Panc1 (cell line): Measurements from ENCODE around the gene GNAZ. TPM values are rescaled to one million over a fixed set of nuclear protein-coding genes. Genes with fewer than 3 reads are reported as not detected.

Experiments used
- ATAC-seq: fragments of 200-7000 bp; cut with Tn5 transposase; 2 replicates; pipeline ENCODE4 v1.9.1; 2020; ENCODE audit warnings: mild to moderate bottlenecking, moderate library complexity
- BruUV-seq: library from RNA; stranded (reverse); fragments of 400-500 nt; replicated peaks from 2 replicates; lab custom pipeline; 2021; lab: Mats Ljungman, UMichigan
- CTCF ChIA-PET: fragments of 300-600 bp; sonication (Branson Sonifier 250); formaldehyde crosslinking; loops from one replicate; lab custom pipeline; 2022; ENCODE audit warnings: antibody characterized with exemption; lab: Charles Lee
- POLR2A ChIA-PET: fragments of 300-600 bp; sonication (Branson Sonifier 250); formaldehyde crosslinking; loops from one replicate; lab custom pipeline; 2022; ENCODE audit warnings: antibody characterized with exemption; lab: Charles Lee
- DNase-seq: peaks from one replicate; pipeline ENCODE4 v3.0.0-alpha.2; 2010; ENCODE audit warnings: low read depth, low spot score
- H3K27ac ChIP-seq: 2 replicates; pipeline ENCODE4 v1.5.1; 2011; ENCODE audit warnings: mild to moderate bottlenecking, low read length, inconsistent platforms
- H3K27me3 ChIP-seq: fragments of 200-500 bp; sonication (Bioruptor generic); 2 replicates; pipeline ENCODE4 v1.6.0; 2014; ENCODE audit warnings: low read length, inconsistent platforms; ENCODE audit not compliant: control insufficient read depth, insufficient read depth
- H3K36me3 ChIP-seq: fragments of 200-500 bp; sonication (Bioruptor generic); 2 replicates; pipeline ENCODE4 v1.5.1; 2014; ENCODE audit warnings: inconsistent platforms, mild to moderate bottlenecking, low read length, moderate library complexity; ENCODE audit not compliant: control insufficient read depth, insufficient read depth
- H3K4me1 ChIP-seq: 2 replicates; pipeline ENCODE4 v1.5.1; 2011; ENCODE audit warnings: inconsistent platforms, mild to moderate bottlenecking, low read length, moderate library complexity; ENCODE audit not compliant: control insufficient read depth, insufficient read depth
- H3K4me3 ChIP-seq, 2 experiments: 2 replicates each; pipeline ENCODE4 v1.5.1; 2011 to 2012; ENCODE audit warnings: low read depth in 2 of 2, low read length in 2 of 2, mild to moderate bottlenecking in 2 of 2, inconsistent platforms in 1 of 2, moderate library complexity in 1 of 2
- H3K9me3 ChIP-seq: fragments of 200-500 bp; sonication (Bioruptor generic); 2 replicates; pipeline ENCODE4 v1.5.1; 2014; ENCODE audit warnings: low read depth, mild to moderate bottlenecking, inconsistent platforms, low read length, moderate library complexity; ENCODE audit not compliant: control insufficient read depth, insufficient read depth
- POLR2AphosphoS5 ChIP-seq: IDR thresholded peaks from 2 replicates; pipeline ENCODE4 v1.6.1; 2012; ENCODE audit warnings: mild to moderate bottlenecking, low read depth, low read length, moderate library complexity
- SIN3A ChIP-seq: IDR thresholded peaks from 2 replicates; pipeline ENCODE4 v1.6.1; 2012; ENCODE audit warnings: low read depth, mild to moderate bottlenecking, low read length, moderate library complexity, borderline replicate concordance; ENCODE audit not compliant: insufficient read depth
- TCF7L2 ChIP-seq: IDR thresholded peaks from 2 replicates; pipeline ENCODE4 v1.6.1; 2011; ENCODE audit warnings: mild to moderate bottlenecking, low read depth, low read length, inconsistent platforms
- in situ Hi-C: cut with HindIII; loops from 2 replicates; pipeline ENCODE4 v1.10.0; 2016; ENCODE audit warnings: low sequenced_read_pairs, low pct_unique_long_range_greater_than_20kb
- intact Hi-C: fragments of 100-400 bp; cut with micrococcal nuclease; formaldehyde crosslinking; loops from one replicate; pipeline ENCODE4 v1.10.0; 2022; ENCODE audit not compliant: unreplicated experiment
- total RNA-seq: library from RNA; stranded (reverse); gene quantifications from one replicate; pipeline ENCODE4 v1.2.1, GENCODE V29; 2021; ENCODE audit not compliant: unreplicated experiment
- TF ChIP-seq, protein P1 (sequence below): fragments of 450-650 bp; IDR thresholded peaks from 2 replicates; pipeline ENCODE4 v1.5.1; 2017; ENCODE audit warnings: mild to moderate bottlenecking
- TF ChIP-seq, protein P2 (sequence below), 2 experiments: IDR thresholded peaks; 2 replicates each; pipeline ENCODE4 v1.6.1; 2011 to 2012; ENCODE audit warnings: low read depth in 2 of 2, control low read depth in 1 of 2, low read length in 1 of 2, mild to moderate bottlenecking in 1 of 2, moderate library complexity in 1 of 2; ENCODE audit not compliant: insufficient read depth in 1 of 2

The GNAZ gene
- total RNA-seq, 1 experiment from 2014 or later, result 11.9 TPM

DNA sequence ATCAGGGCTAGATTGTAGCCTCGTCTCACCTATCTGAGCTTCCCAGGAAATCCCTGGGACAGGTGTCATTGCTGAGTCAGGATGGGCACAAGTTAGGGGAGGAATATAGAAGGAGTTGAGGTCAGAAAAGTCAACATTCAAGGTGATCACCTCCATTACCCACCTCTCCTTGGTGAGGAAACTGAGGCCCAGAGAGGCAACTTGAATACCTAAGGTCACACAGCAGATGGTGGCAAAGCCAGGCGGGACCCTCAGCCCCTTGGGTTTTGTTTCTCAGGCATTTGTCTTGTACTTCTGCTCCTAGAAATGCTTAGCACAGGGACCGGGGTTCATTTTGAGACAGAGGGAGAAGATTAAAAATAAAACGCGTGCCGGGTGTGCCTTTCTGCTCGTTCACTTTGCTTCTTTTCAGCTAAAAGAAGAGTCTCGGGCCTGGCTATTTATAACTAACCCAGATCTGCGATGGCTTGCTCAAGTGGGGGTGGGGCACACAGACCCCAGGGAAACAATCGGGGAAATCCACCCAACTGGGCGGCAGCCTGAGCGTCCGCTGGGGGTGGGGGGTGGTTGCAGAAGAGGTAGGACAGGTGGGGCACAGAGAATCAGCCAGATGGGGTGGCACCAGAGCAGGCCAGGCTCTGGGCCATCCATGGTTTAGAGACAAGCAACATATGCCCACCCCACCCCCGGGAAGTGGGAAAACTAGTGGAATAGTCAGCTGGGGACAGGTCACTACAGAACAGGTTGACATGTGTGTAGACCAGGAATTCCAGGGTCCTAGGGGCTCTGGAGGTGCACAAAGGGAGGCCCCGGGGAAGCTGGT is 3.9 kb upstream of the GNAZ start:
- H3K9me3 ChIP-seq, result no peaks in the 10 kb centered on the region
- no TSS peak for BruUV-seq
- no peaks in the 10 kb centered on the region for H3K4me1 ChIP-seq
- no peak overlapping the region for H3K4me3 ChIP-seq
- H3K27me3 ChIP-seq, result no peaks in the 10 kb centered on the region
- intact Hi-C loops (no loop called here), in situ Hi-C loops (no loop called here)
- DNase-seq (no peak), ATAC-seq (no peak)
- POLR2A ChIA-PET, result interaction anchor here (0.7 kb wide), 1 partner anchor 281 kb away, joined by 4 read pairs; no protein-coding TSS in a partner anchor
- no peaks in the 10 kb centered on the region for H3K36me3 ChIP-seq
- TF ChIP-seq, protein P1, sequence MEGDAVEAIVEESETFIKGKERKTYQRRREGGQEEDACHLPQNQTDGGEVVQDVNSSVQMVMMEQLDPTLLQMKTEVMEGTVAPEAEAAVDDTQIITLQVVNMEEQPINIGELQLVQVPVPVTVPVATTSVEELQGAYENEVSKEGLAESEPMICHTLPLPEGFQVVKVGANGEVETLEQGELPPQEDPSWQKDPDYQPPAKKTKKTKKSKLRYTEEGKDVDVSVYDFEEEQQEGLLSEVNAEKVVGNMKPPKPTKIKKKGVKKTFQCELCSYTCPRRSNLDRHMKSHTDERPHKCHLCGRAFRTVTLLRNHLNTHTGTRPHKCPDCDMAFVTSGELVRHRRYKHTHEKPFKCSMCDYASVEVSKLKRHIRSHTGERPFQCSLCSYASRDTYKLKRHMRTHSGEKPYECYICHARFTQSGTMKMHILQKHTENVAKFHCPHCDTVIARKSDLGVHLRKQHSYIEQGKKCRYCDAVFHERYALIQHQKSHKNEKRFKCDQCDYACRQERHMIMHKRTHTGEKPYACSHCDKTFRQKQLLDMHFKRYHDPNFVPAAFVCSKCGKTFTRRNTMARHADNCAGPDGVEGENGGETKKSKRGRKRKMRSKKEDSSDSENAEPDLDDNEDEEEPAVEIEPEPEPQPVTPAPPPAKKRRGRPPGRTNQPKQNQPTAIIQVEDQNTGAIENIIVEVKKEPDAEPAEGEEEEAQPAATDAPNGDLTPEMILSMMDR, result no peak
- TF ChIP-seq SIN3A (no peak), POLR2AphosphoS5 (no peak), TCF7L2 (no peak)
- TF ChIP-seq, protein P2, sequence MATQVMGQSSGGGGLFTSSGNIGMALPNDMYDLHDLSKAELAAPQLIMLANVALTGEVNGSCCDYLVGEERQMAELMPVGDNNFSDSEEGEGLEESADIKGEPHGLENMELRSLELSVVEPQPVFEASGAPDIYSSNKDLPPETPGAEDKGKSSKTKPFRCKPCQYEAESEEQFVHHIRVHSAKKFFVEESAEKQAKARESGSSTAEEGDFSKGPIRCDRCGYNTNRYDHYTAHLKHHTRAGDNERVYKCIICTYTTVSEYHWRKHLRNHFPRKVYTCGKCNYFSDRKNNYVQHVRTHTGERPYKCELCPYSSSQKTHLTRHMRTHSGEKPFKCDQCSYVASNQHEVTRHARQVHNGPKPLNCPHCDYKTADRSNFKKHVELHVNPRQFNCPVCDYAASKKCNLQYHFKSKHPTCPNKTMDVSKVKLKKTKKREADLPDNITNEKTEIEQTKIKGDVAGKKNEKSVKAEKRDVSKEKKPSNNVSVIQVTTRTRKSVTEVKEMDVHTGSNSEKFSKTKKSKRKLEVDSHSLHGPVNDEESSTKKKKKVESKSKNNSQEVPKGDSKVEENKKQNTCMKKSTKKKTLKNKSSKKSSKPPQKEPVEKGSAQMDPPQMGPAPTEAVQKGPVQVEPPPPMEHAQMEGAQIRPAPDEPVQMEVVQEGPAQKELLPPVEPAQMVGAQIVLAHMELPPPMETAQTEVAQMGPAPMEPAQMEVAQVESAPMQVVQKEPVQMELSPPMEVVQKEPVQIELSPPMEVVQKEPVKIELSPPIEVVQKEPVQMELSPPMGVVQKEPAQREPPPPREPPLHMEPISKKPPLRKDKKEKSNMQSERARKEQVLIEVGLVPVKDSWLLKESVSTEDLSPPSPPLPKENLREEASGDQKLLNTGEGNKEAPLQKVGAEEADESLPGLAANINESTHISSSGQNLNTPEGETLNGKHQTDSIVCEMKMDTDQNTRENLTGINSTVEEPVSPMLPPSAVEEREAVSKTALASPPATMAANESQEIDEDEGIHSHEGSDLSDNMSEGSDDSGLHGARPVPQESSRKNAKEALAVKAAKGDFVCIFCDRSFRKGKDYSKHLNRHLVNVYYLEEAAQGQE (IDR thresholded peaks at IDR 0.05; ENCODE audit: insufficient read depth in 1 of 2, low read depth in 2 of 2, low read length in 1 of 2), result no peak
- CTCF ChIA-PET, result no interaction called here
- H3K27ac ChIP-seq, result no peak overlapping the region

DNA sequence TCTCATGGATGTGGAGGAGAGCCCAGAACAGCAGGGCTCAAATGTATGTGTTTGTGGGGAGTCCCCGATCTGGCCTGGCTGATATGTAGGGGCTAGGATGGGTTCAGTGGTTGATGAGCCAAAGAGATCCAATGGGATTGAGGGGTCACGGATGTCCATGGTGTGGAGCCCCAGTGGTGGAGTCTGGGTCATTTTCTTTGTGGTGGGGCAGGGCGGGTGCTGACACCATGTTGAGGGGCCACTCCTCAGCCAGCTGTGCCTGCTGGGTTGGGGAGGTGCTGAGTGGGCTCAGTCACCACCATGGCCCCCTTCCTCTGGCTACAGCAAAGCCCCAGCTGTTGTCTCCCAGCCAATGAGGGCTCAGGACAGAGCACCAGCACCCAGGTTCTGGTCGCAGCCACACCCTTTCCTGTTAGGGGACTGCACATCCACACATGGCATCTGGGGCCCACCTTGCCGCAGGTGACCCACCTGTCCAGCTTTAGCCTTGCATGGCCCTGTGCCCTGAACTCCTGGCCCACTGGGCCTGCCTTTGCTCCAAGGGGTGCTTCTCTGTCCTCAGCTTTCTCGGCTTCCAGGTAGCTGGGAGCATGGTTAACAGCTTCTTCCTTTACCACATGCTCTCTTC is 3.2 kb upstream of the GNAZ start:
- H3K4me1 ChIP-seq, result no peaks in the 10 kb centered on the region
- ATAC-seq (no peak), DNase-seq (no peak)
- no peaks in the 10 kb centered on the region for H3K27me3 ChIP-seq
- ChIA-PET POLR2A (no interaction called here), CTCF (no interaction called here)
- H3K27ac ChIP-seq, result no peak overlapping the region
- no peak overlapping the region for H3K4me3 ChIP-seq
- TF ChIP-seq POLR2AphosphoS5 (no peak), TCF7L2 (no peak), SIN3A (no peak)
- TF ChIP-seq, protein P1, result no peak
- TF ChIP-seq, protein P2 (IDR thresholded peaks at IDR 0.05; ENCODE audit: insufficient read depth in 1 of 2, low read depth in 2 of 2, low read length in 1 of 2), result no peak
- no peaks in the 10 kb centered on the region for H3K36me3 ChIP-seq
- intact Hi-C loops, result no loop called here
- no peaks in the 10 kb centered on the region for H3K9me3 ChIP-seq
- no TSS peak for BruUV-seq
- in situ Hi-C loops, result no loop called here
